ENCODE data around the gene SLC25A40. TPM values are rescaled to one million over a fixed set of nuclear protein-coding genes. Genes with fewer than 3 reads are reported as not detected.
"Not testable (repeated sequence)": the region's sequence is repeated elsewhere in the genome, so short reads cannot be mapped to it uniquely, and the experiment has no call there.

The SLC25A40 gene
- total and polyA plus RNA-seq, 7 donors, result 9.6 to 46.8 (median 17.4) TPM

GRCh38 chr7:87850836-87851593, 25.1 kb downstream of the SLC25A40 start:
- Histone ChIP-seq H3K36me3 (peaks cover 0 to 35% (median 2%) of the 10 kb centered on the region in 4 donors), H3K27ac (no peak overlapping the region), H3K4me3 (no peak overlapping the region), H3K9me3 (no peaks in the 10 kb centered on the region), H3K4me1 (no peaks in the 10 kb centered on the region), H3K27me3 (no peaks in the 10 kb centered on the region)
- TF ChIP-seq POLR2A (IDR thresholded peaks at IDR 0.05), result no peak
- no peak for TF ChIP-seq POLR2AphosphoS5 (IDR thresholded peaks at IDR 0.05)
- TF ChIP-seq EP300 (IDR thresholded peaks at IDR 0.05), result no peak
- TF ChIP-seq CTCF (IDR thresholded peaks at IDR 0.05), result no peak
- 81 to 85% methylated on average over 1 of the region's 1 CpG for WGBS, 2 donors
- intact Hi-C loops (cut with DNase I), result no loop called here
- no peak for DNase-seq

GRCh38 chr7:87837597-87837996, 38.6 kb downstream of the SLC25A40 start:
- Histone ChIP-seq H3K9me3 (no peaks in the 10 kb centered on the region), H3K4me3 (no peak overlapping the region), H3K27me3 (no peaks in the 10 kb centered on the region), H3K27ac (no peak overlapping the region), H3K4me1 (no peaks in the 10 kb centered on the region), H3K36me3 (peaks cover 0 to 5% (median 0%) of the 10 kb centered on the region in 4 donors)
- 35 to 43% methylated on average over 1 of the region's 1 CpG for WGBS, 2 donors
- intact Hi-C loops (cut with DNase I), result no loop called here
- TF ChIP-seq POLR2AphosphoS5 (IDR thresholded peaks at IDR 0.05) (no peak), POLR2A (IDR thresholded peaks at IDR 0.05) (no peak), CTCF (IDR thresholded peaks at IDR 0.05) (no peak), EP300 (IDR thresholded peaks at IDR 0.05) (no peak)
- no peak for DNase-seq

GRCh38 chr7:87833130-87833529, 43.0 kb downstream of the SLC25A40 start:
- no peaks in the 10 kb centered on the region for H3K36me3 ChIP-seq
- H3K4me1 ChIP-seq, result no peaks in the 10 kb centered on the region
- H3K27ac ChIP-seq, result no peak overlapping the region
- H3K4me3 ChIP-seq, result no peak overlapping the region
- intact Hi-C loops (cut with DNase I), result no loop called here
- WGBS, 2 donors, result 56 to 75% methylated on average over 1 of the region's 1 CpG
- DNase-seq, result no peak
- H3K27me3 ChIP-seq, result no peaks in the 10 kb centered on the region
- TF ChIP-seq POLR2AphosphoS5 (IDR thresholded peaks at IDR 0.05) (no peak), POLR2A (IDR thresholded peaks at IDR 0.05) (no peak), EP300 (IDR thresholded peaks at IDR 0.05) (no peak)
- no peaks in the 10 kb centered on the region for H3K9me3 ChIP-seq

GRCh38 chr7:87831097-87831496, 45.1 kb downstream of the SLC25A40 start:
- Histone ChIP-seq H3K4me3 (no peak overlapping the region), H3K27ac (no peak overlapping the region), H3K4me1 (no peaks in the 10 kb centered on the region), H3K36me3 (no peaks in the 10 kb centered on the region), H3K9me3 (no peaks in the 10 kb centered on the region), H3K27me3 (no peaks in the 10 kb centered on the region)
- intact Hi-C loops (cut with DNase I), result no loop called here
- 89 to 97% methylated on average over 1 of the region's 1 CpG for WGBS, 2 donors
- no peak for DNase-seq
- TF ChIP-seq EP300 (IDR thresholded peaks at IDR 0.05) (no peak), POLR2AphosphoS5 (IDR thresholded peaks at IDR 0.05) (no peak)

- WGBS, 2 donors, result 93 to 94% methylated on average over 1 of the region's 1 CpG
- intact Hi-C loops (cut with DNase I); H3K4me3 ChIP-seq; H3K27ac ChIP-seq; H3K36me3 ChIP-seq; H3K9me3 ChIP-seq; H3K27me3 ChIP-seq; H3K4me1 ChIP-seq; DNase-seq: not testable (repeated sequence)
These were observed 47.8 kb downstream of the SLC25A40 start for GRCh38 chr7:87828383-87828782.

GRCh38 chr7:87825369-87825768, 50.8 kb downstream of the SLC25A40 start:
- DNase-seq; intact Hi-C loops (cut with DNase I); H3K36me3 ChIP-seq; H3K9me3 ChIP-seq; H3K27me3 ChIP-seq; H3K27ac ChIP-seq; H3K4me3 ChIP-seq; H3K4me1 ChIP-seq: not testable (repeated sequence)
- 97% methylated on average over 2 of the region's 2 CpGs for WGBS, 2 donors

GRCh38 chr7:87822056-87822455, 54.1 kb downstream of the SLC25A40 start:
- DNase-seq; H3K9me3 ChIP-seq; H3K36me3 ChIP-seq; H3K27ac ChIP-seq; H3K27me3 ChIP-seq; intact Hi-C loops (cut with DNase I); H3K4me1 ChIP-seq; H3K4me3 ChIP-seq: not testable (repeated sequence)
- 88 to 96% methylated on average over 3 of the region's 4 CpGs for WGBS, 2 donors

Data from sigmoid colon (tissue), 7 donors.